LNCAP (cell line): ENCODE measurements around the gene SHQ1.

ENCODE experiments used
- CTCF ChIP-seq: fragments of 450-650 bp; IDR thresholded peaks from 2 replicates; pipeline ENCODE4 v1.5.1; 2017; ENCODE audit warnings: mild to moderate bottlenecking

SHQ1 gene

GRCh38 chr3:72720566-72720965 is 127.7 kb downstream of the SHQ1 start:
- no peak for TF ChIP-seq CTCF

GRCh38 chr3:72719137-72719536 is 129.1 kb downstream of the SHQ1 start:
- TF ChIP-seq CTCF: no peak

GRCh38 chr3:72708441-72708840 is 139.8 kb downstream of the SHQ1 start:
- TF ChIP-seq CTCF: no peak

GRCh38 chr3:72702997-72703396 is 145.2 kb downstream of the SHQ1 start:
- TF ChIP-seq CTCF: no peak

- TF ChIP-seq CTCF: no peak
These were observed 145.9 kb downstream of the SHQ1 start for GRCh38 chr3:72702390-72702789.

GRCh38 chr3:72700106-72700505 is 148.1 kb downstream of the SHQ1 start:
- TF ChIP-seq CTCF: no peak

- TF ChIP-seq CTCF: no peak
These were observed 148.6 kb downstream of the SHQ1 start for GRCh38 chr3:72699631-72700030.
